IMR-90 (cell line): ENCODE data around the gene RAB15. TPM values are rescaled to one million over a fixed set of nuclear protein-coding genes. Genes with fewer than 3 reads are reported as not detected.
A peak's percentile ranks its signal among the peaks of the same experiment; 100 is the strongest.

ENCODE experiments used
- ATAC-seq: fragments of 200-7000 bp; cut with Tn5 transposase; 2 replicates; pipeline ENCODE4 v1.9.1; 2020; ENCODE audit warnings: low read depth, mild to moderate bottlenecking, moderate library complexity
- BruUV-seq: library from RNA; stranded (reverse); fragments of 400-500 nt; replicated peaks from 2 replicates; lab custom pipeline; 2021; lab: Mats Ljungman, UMichigan
- CTCF ChIA-PET: fragments of 300-600 bp; formaldehyde crosslinking; extraction: SDS; loops from one replicate; lab custom pipeline; 2021; ENCODE audit warnings: antibody characterized with exemption; lab: Yijun Ruan, JAX
- POLR2A ChIA-PET: fragments of 300-600 bp; sonication (Branson Sonifier 250); formaldehyde crosslinking; loops from one replicate; lab custom pipeline; 2022; ENCODE audit warnings: antibody characterized with exemption; ENCODE audit not compliant: unreplicated experiment; lab: Charles Lee
- DNase-seq: peaks from one replicate; pipeline ENCODE4 v3.0.0; 2013
- H2AFZ ChIP-seq: replicated peaks from 2 replicates; pipeline ENCODE3; 2013; ENCODE audit warnings: low read length, mild to moderate bottlenecking; ENCODE audit not compliant: poor library complexity
- H2AK5ac ChIP-seq: 2 replicates; pipeline ENCODE4 v1.6.1; 2013; ENCODE audit warnings: low read depth, low read length, inconsistent platforms
- H2AK9ac ChIP-seq: replicated peaks from 2 replicates; pipeline ENCODE3; 2013; ENCODE audit warnings: mild to moderate bottlenecking, low read depth, low read length, moderate library complexity; ENCODE audit not compliant: poor library complexity
- H2BK120ac ChIP-seq: 2 replicates; pipeline ENCODE4 v1.6.1; 2013; ENCODE audit warnings: low read depth, low read length, inconsistent platforms
- H2BK15ac ChIP-seq: 3 replicates; pipeline ENCODE4 v1.6.1; 2013; ENCODE audit warnings: low read depth, low read length, inconsistent platforms
- H2BK20ac ChIP-seq: 2 replicates; pipeline ENCODE4 v1.6.1; 2013; ENCODE audit warnings: low read depth, mild to moderate bottlenecking, inconsistent platforms, low read length, moderate library complexity
- H2BK5ac ChIP-seq: 2 replicates; pipeline ENCODE4 v1.6.1; 2013; ENCODE audit warnings: mild to moderate bottlenecking, low read depth, low read length, inconsistent platforms; ENCODE audit not compliant: poor library complexity, severe bottlenecking
- H3K14ac ChIP-seq: replicated peaks from 2 replicates; pipeline ENCODE4 v1.6.1; 2013; ENCODE audit warnings: low read depth, low read length, inconsistent platforms
- H3K18ac ChIP-seq: 2 replicates; pipeline ENCODE4 v1.6.1; 2013; ENCODE audit warnings: low read depth, low read length, control low read depth
- H3K23ac ChIP-seq: 2 replicates; pipeline ENCODE4 v1.6.1; 2013; ENCODE audit warnings: low read depth, low read length, inconsistent platforms
- H3K27ac ChIP-seq: 2 replicates; pipeline ENCODE4 v1.5.1; 2013; ENCODE audit warnings: mild to moderate bottlenecking, control low read depth, low read length; ENCODE audit not compliant: insufficient read depth
- H3K27me3 ChIP-seq: 2 replicates; pipeline ENCODE4 v1.6.1; 2013; ENCODE audit warnings: low read length; ENCODE audit not compliant: control insufficient read depth, insufficient read depth
- H3K36me3 ChIP-seq: 2 replicates; pipeline ENCODE4 v1.6.1; 2013; ENCODE audit warnings: low read length, mixed read lengths; ENCODE audit not compliant: control insufficient read depth, insufficient read depth
- H3K4ac ChIP-seq: 2 replicates; pipeline ENCODE4 v1.6.1; 2013; ENCODE audit warnings: low read depth, low read length, inconsistent platforms
- H3K4me1 ChIP-seq: 2 replicates; pipeline ENCODE4 v1.6.1; 2013; ENCODE audit warnings: low read length, mixed read lengths; ENCODE audit not compliant: control insufficient read depth, insufficient read depth
- H3K4me2 ChIP-seq: 2 replicates; pipeline ENCODE4 v1.6.1; 2013; ENCODE audit warnings: low read depth, mild to moderate bottlenecking, control low read depth, low read length, moderate library complexity
- H3K4me3 ChIP-seq: 2 replicates; pipeline ENCODE4 v1.5.1; 2013; ENCODE audit warnings: low read depth, mild to moderate bottlenecking, control low read depth, low read length, moderate library complexity; ENCODE audit not compliant: insufficient read depth
- H3K56ac ChIP-seq: 2 replicates; pipeline ENCODE4 v1.6.1; 2013; ENCODE audit warnings: low read length, inconsistent platforms; ENCODE audit not compliant: insufficient read depth; ENCODE audit errors: extremely low read depth
- H3K79me1 ChIP-seq, 2 experiments: 2 replicates each; pipeline ENCODE4 v1.6.1; 2013; ENCODE audit warnings: low read length in 2 of 2, inconsistent platforms in 1 of 2, low read depth in 1 of 2
- H3K9ac ChIP-seq: 2 replicates; pipeline ENCODE4 v1.6.1; 2013; ENCODE audit warnings: low read depth, low read length, control low read depth
- H3K9me1 ChIP-seq: 2 replicates; pipeline ENCODE4 v1.6.1; 2013; ENCODE audit warnings: low read length, inconsistent platforms; ENCODE audit not compliant: insufficient read depth
- H3K9me3 ChIP-seq: 2 replicates; pipeline ENCODE4 v1.6.1; 2013; ENCODE audit warnings: low read length; ENCODE audit not compliant: control insufficient read depth, insufficient read depth
- H4K20me1 ChIP-seq: 2 replicates; pipeline ENCODE4 v1.6.1; 2013; ENCODE audit warnings: low read length, inconsistent platforms; ENCODE audit not compliant: insufficient read depth
- H4K5ac ChIP-seq: 2 replicates; pipeline ENCODE4 v1.6.1; 2013; ENCODE audit warnings: mild to moderate bottlenecking, low read depth, low read length, control low read depth
- H4K8ac ChIP-seq, 2 experiments: 2 replicates each; pipeline ENCODE4 v1.6.1; 2013; ENCODE audit warnings: low read depth in 2 of 2, low read length in 2 of 2, control low read depth in 1 of 2, inconsistent platforms in 1 of 2
- H4K91ac ChIP-seq: 2 replicates; pipeline ENCODE4 v1.6.1; 2013; ENCODE audit warnings: low read depth, low read length, inconsistent platforms; ENCODE audit not compliant: insufficient read depth
- CTCF ChIP-seq: conservative IDR thresholded peaks from 2 replicates; pipeline ENCODE4 v1.5.1; 2012; ENCODE audit warnings: mild to moderate bottlenecking, low read depth, low read length, improper control_type of control experiment
- MAFK ChIP-seq: IDR thresholded peaks from 2 replicates; pipeline ENCODE4 v1.6.1; 2012; ENCODE audit warnings: low read depth, low read length, improper control_type of control experiment
- dilution Hi-C: fragments of 300-500 bp; cut with HindIII; formaldehyde crosslinking; loops from one replicate; pipeline ENCODE4 v1.14.3; 2018; ENCODE audit warnings: low sequenced_read_pairs; ENCODE audit not compliant: unreplicated experiment
- in situ Hi-C: fragments of 300-500 bp; cut with MboI; formaldehyde crosslinking; loops from 3 replicates; pipeline ENCODE4 v1.14.3; 2019; ENCODE audit warnings: low sequenced_read_pairs, inconsistent platforms, mixed read lengths
- intact Hi-C: fragments of 100-400 bp; cut with micrococcal nuclease; formaldehyde crosslinking; loops from 2 replicates; pipeline ENCODE4 v1.10.0; 2022
- polyA plus RNA-seq, 3 experiments: library from polyadenylated mRNA; depleted of rRNA; stranded (reverse); fragments of >200 nt; gene quantifications; 2 replicates each; pipeline ENCODE4 v1.2.3, GENCODE V29; 2012; ENCODE audit warnings: low replicate concordance in 1 of 3
- total RNA-seq: library from RNA; depleted of rRNA; stranded (reverse); fragments of >200 nt; gene quantifications from 2 replicates; pipeline ENCODE4 v1.2.3, GENCODE V29; 2012

The RAB15 gene
- total and polyA plus RNA-seq, 2 of the 4 experiments (the other 2 are of a cell fraction) = 3.4 to 7.8 TPM

- in situ Hi-C loops = loop anchor here (25.0 kb wide), 1 partner anchor 382 kb away; the partner anchor contains the start of genes HSPA2 and PPP1R36
- CTCF ChIA-PET = no interaction called here
Observed at GRCh38 chr14:64919215-64919614, 52.9 kb downstream of the RAB15 start.

More at GRCh38 chr14:64919215-64919614, 52.9 kb downstream of the RAB15 start:
- Histone ChIP-seq H4K91ac (no peak overlapping the region), H3K9me1 (peaks cover 12% of the 10 kb centered on the region), H3K4me1 (peaks cover 6% of the 10 kb centered on the region), H2BK120ac (no peak overlapping the region), H2BK15ac (no peak overlapping the region), H3K9me3 (no peaks in the 10 kb centered on the region), H2AK5ac (no peak overlapping the region), H3K4me2 (no peak overlapping the region), H3K14ac (no peak overlapping the region), H3K27me3 (no peaks in the 10 kb centered on the region), H3K23ac (no peak overlapping the region), H2AFZ (no peak overlapping the region), H4K8ac (no peak overlapping the region), H3K9ac (no peak overlapping the region), H3K4me3 (no peak overlapping the region), H2BK20ac (no peak overlapping the region), H3K56ac (no peak overlapping the region), H3K36me3 (0 out of 2 replicates have a peak, but pooled peaks cover 1% of the 10 kb centered on the region), H4K5ac (no peak overlapping the region), H3K27ac (no peak overlapping the region), H4K20me1 (peaks cover 18% of the 10 kb centered on the region), H3K18ac (no peak overlapping the region), H3K79me1 (peaks cover 31 to 59% of the 10 kb centered on the region in 2 experiments), H2AK9ac (no peak overlapping the region), H2BK5ac (no peak overlapping the region), H3K4ac (no peak overlapping the region)
- no TSS peak for BruUV-seq
- intact Hi-C loops (no loop called here), dilution Hi-C loops (no loop called here)
- ATAC-seq = no peak
- no peak for DNase-seq
- TF ChIP-seq CTCF = no peak
- TF ChIP-seq MAFK = peak; percentile 14; the same call in 1 of the 2 replicates
- POLR2A ChIA-PET = no interaction called here
